Mesothelial cell of epicardium (in vitro differentiated cells): ENCODE results near the gene MEA1. TPM values are rescaled to one million over a fixed set of nuclear protein-coding genes. Genes with fewer than 3 reads are reported as not detected.
A peak's percentile ranks its signal among the peaks of the same experiment; 100 is the strongest.

Source experiments
- DNase-seq, 2 experiments: peaks; one replicate each; pipeline ENCODE4 v3.0.0; 2021; ENCODE audit warnings: low spot score in 2 of 2; ENCODE audit not compliant: unreplicated experiment in 2 of 2
- H3K27ac Mint-ChIP-seq: 2 replicates; pipeline ENCODE4 v1.8.0; 2021; ENCODE audit warnings: mixed read lengths
- H3K27me3 Mint-ChIP-seq: 2 replicates; pipeline ENCODE4 v1.8.0; 2021; ENCODE audit warnings: low read depth, mixed read lengths
- H3K36me3 Mint-ChIP-seq: 2 replicates; pipeline ENCODE4 v1.8.0; 2021; ENCODE audit warnings: mixed read lengths
- H3K4me1 Mint-ChIP-seq: 2 replicates; pipeline ENCODE4 v1.8.0; 2021; ENCODE audit warnings: mixed read lengths
- H3K4me3 Mint-ChIP-seq: 2 replicates; pipeline ENCODE4 v1.8.0; 2021; ENCODE audit warnings: mild to moderate bottlenecking, moderate library complexity, mixed read lengths
- H3K9me3 Mint-ChIP-seq: 2 replicates; pipeline ENCODE4 v1.8.0; 2021; ENCODE audit warnings: mixed read lengths
- total RNA-seq: library from RNA; stranded (reverse); gene quantifications from 3 replicates; pipeline ENCODE4 v1.2.1, GENCODE V29; 2021
- TF ChIP-seq, protein P1 (sequence below): fragments of 200-600 bp; sonication (generic); IDR thresholded peaks from one replicate; pipeline ENCODE4 v1.5.0; 2021; ENCODE audit warnings: antibody characterized with exemption; ENCODE audit not compliant: unreplicated experiment

MEA1 gene
- total RNA-seq, 1 donor from 2014 or later = 60.1 TPM

DNA sequence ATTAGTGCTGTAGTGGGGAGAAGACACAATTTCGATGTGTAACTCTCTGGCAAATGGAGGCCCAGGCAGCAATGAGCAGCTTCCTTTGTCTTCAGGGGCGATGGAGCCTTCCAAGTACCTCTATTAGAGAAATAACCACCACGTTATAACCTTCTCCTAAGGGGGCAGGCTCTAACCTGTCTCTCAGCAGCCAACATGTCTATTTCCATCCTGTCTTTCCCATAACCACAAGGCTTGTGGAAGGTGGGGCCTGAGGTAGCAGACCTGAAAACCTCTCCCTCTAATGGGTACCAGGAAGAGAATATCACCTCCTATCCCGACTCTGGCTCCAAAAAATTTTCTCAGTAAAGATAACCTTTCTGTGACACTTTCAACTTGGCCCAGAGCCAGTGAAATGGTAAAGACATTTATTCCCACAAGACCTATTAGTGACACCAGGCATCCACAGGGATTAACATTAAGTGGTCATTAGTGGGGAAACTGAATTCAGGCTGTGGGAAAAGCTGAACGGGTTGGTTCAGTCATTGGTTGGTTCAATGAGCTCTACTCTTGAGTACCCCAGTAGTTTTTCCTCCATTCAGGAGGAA is 38.7 kb downstream of the MEA1 start:
- Mint-ChIP-seq H3K27me3 (no peaks in the 10 kb centered on the region), H3K4me1 (peaks cover 21% of the 10 kb centered on the region), H3K4me3 (no peak overlapping the region), H3K27ac (peak overlapping the region; percentile 34), H3K9me3 (no peaks in the 10 kb centered on the region), H3K36me3 (peaks cover 8% of the 10 kb centered on the region)
- TF ChIP-seq, protein P1, sequence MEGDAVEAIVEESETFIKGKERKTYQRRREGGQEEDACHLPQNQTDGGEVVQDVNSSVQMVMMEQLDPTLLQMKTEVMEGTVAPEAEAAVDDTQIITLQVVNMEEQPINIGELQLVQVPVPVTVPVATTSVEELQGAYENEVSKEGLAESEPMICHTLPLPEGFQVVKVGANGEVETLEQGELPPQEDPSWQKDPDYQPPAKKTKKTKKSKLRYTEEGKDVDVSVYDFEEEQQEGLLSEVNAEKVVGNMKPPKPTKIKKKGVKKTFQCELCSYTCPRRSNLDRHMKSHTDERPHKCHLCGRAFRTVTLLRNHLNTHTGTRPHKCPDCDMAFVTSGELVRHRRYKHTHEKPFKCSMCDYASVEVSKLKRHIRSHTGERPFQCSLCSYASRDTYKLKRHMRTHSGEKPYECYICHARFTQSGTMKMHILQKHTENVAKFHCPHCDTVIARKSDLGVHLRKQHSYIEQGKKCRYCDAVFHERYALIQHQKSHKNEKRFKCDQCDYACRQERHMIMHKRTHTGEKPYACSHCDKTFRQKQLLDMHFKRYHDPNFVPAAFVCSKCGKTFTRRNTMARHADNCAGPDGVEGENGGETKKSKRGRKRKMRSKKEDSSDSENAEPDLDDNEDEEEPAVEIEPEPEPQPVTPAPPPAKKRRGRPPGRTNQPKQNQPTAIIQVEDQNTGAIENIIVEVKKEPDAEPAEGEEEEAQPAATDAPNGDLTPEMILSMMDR = no peak
- DNase-seq = no peak

DNA sequence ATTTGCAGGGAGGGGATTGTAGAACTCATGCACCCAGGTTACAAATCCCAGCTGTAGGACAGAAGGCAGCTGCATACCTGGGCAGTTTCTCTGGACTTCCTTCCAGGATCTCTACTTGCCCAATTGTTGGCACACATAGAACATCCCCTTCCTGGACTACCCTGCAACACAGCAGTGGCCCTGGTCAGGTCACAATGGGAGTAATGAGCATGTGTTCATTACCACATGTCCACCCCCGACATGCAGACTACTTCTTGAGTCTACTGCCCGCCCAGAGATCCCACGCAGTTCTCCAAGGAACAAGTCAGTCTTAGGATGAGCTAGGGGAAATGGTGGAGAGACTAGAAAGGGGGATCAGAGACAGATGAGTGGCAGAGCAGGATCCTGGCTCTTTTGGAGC is 39.8 kb downstream of the MEA1 start:
- H3K27ac Mint-ChIP-seq = no peak overlapping the region
- DNase-seq = no peak
- no peaks in the 10 kb centered on the region for H3K9me3 Mint-ChIP-seq
- H3K36me3 Mint-ChIP-seq = peaks cover 8% of the 10 kb centered on the region
- peaks cover 11% of the 10 kb centered on the region for H3K4me1 Mint-ChIP-seq
- H3K27me3 Mint-ChIP-seq = no peaks in the 10 kb centered on the region
- TF ChIP-seq, protein P1 = no peak
- H3K4me3 Mint-ChIP-seq = no peak overlapping the region

DNA sequence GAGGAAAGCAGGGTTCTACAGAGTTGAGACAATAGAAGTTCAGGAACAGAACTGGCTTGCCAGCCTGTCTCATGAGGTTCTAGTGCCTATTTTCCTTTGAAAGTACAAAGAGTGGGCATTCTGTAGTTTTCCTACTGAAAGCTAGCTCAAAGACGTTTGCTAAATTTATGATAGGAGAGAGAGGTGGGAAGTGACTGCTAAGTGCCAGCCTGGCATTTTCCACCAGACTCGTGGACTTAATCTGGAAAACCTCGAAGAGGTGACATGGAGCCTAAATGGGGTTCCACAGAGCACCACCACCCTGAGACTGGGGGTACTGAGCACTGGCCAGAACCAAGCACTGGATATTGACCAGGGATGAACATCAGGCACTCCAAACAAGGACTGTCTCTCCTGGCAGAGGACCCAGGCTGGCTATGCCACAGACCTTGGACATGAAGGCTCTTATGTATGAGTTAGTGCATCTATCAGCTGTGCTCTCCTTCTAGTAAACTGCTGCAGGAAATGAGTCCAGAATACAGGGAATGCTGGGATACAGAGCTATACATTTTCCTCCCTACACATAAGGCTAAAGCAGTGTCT is 41.9 kb downstream of the MEA1 start:
- no peak overlapping the region for H3K27ac Mint-ChIP-seq
- TF ChIP-seq, protein P1 = no peak
- no peaks in the 10 kb centered on the region for H3K9me3 Mint-ChIP-seq
- H3K4me1 Mint-ChIP-seq = peaks cover 2% of the 10 kb centered on the region
- no peak overlapping the region for H3K4me3 Mint-ChIP-seq
- no peak for DNase-seq
- no peaks in the 10 kb centered on the region for H3K27me3 Mint-ChIP-seq
- peaks cover 11% of the 10 kb centered on the region for H3K36me3 Mint-ChIP-seq

DNA sequence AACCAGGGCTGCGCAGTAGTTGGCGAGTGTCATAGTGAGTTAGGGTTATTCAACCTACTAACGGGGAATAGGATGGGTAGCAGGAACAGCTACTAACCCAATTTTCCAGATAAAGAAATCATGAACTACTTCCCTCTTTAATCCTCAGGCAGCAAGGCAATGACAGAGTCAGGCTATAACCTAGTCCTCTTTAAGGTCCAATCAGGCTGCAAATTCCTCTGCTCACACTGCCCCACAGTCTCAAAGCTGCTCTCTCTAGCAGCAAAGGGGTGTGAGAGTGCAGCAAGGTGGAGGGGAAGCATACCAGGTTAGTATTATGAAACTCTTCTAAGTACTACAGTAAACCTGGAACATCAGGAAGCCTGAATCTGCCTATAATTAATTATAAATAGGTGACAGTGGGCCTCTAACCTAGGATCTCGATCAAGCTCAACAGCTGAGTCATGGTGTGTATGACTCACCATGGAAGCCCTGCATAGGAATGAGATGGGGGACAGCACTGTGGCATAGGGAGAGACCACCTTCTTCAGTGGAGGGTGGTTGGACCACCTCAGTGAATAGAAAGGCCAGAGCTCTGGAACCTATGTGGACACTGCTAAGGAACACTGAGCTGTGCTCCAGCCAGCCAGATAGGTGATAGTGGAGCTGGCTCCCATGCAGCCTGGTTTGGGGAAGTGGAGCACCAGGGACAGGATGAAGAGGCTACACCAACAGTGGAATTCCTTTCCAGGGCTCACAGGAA is 42.7 kb downstream of the MEA1 start:
- peaks cover 10% of the 10 kb centered on the region for H3K36me3 Mint-ChIP-seq
- TF ChIP-seq, protein P1 = no peak
- no peaks in the 10 kb centered on the region for H3K27me3 Mint-ChIP-seq
- H3K27ac Mint-ChIP-seq = no peak overlapping the region
- DNase-seq = no peak
- no peak overlapping the region for H3K4me3 Mint-ChIP-seq
- no peaks in the 10 kb centered on the region for H3K4me1 Mint-ChIP-seq
- H3K9me3 Mint-ChIP-seq = no peaks in the 10 kb centered on the region

DNA sequence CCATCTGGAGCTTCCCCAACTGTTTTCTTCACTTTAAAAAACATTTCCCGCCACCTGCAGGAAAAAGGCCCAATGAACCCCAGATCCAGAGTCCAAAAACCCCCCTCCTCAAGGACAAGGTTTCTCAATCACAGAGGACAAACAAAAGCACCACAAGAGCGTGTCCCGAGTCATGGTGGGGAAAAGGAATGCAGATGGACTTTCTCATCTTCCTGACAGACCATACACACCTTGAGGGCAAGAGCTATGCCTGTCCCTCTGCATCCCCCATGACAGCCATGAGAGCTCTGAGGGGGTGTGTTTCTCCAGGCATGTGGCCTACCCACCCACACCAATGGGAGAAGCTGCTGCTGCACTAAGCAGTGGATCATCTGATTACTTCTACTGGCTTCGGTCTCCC is 43.8 kb downstream of the MEA1 start:
- TF ChIP-seq, protein P1 = no peak
- Mint-ChIP-seq H3K4me3 (no peak overlapping the region), H3K36me3 (peaks cover 10% of the 10 kb centered on the region), H3K27ac (no peak overlapping the region), H3K9me3 (no peaks in the 10 kb centered on the region), H3K4me1 (no peaks in the 10 kb centered on the region), H3K27me3 (no peaks in the 10 kb centered on the region)
- no peak for DNase-seq
